PC-9 (cell line): ENCODE measurements around the gene IDH2. TPM values are rescaled to one million over a fixed set of nuclear protein-coding genes. Genes with fewer than 3 reads are reported as not detected.

Source experiments
- BruUV-seq: library from RNA; stranded (reverse); fragments of 400-500 nt; replicated peaks from 2 replicates; lab custom pipeline; 2021; lab: Mats Ljungman, UMichigan
- CTCF ChIA-PET: fragments of 300-600 bp; sonication (Branson Sonifier 250); formaldehyde crosslinking; loops from one replicate; lab custom pipeline; 2022; ENCODE audit warnings: antibody characterized with exemption; lab: Charles Lee
- POLR2A ChIA-PET: fragments of 300-600 bp; sonication (Branson Sonifier 250); formaldehyde crosslinking; loops from one replicate; lab custom pipeline; 2022; ENCODE audit warnings: antibody characterized with exemption; ENCODE audit not compliant: unreplicated experiment; lab: Charles Lee
- DNase-seq, 2 experiments: peaks; one replicate each; pipeline versions ENCODE4 v3.0.0 to v3.0.0-alpha.2; 2015 to 2022; ENCODE audit warnings: mixed read lengths in 1 of 2
- H2AFZ ChIP-seq: fragments of 200-600 bp; sonication (generic); 2 replicates; pipeline ENCODE4 v1.8.1; 2017; ENCODE audit warnings: antibody characterized with exemption
- H3F3A ChIP-seq: fragments of 200-600 bp; sonication (generic); 2 replicates; pipeline ENCODE4 v1.8.1; 2017; ENCODE audit warnings: antibody characterized with exemption, mild to moderate bottlenecking, low read depth; ENCODE audit not compliant: insufficient read depth
- H3K27ac ChIP-seq: fragments of 200-600 bp; sonication (generic); 2 replicates; pipeline ENCODE4 v1.6.1; 2016; ENCODE audit warnings: mixed run types
- H3K27me3 ChIP-seq: fragments of 200-600 bp; sonication (generic); 2 replicates; pipeline ENCODE4 v1.6.1; 2016; ENCODE audit warnings: low read depth, mixed run types; ENCODE audit not compliant: insufficient read depth
- H3K36me3 ChIP-seq: fragments of 200-600 bp; sonication (generic); 2 replicates; pipeline ENCODE4 v1.6.1; 2016; ENCODE audit warnings: low read depth, mixed run types
- H3K4me1 ChIP-seq: fragments of 200-600 bp; sonication (generic); replicated peaks from 2 replicates; pipeline ENCODE4 v1.6.1; 2016; ENCODE audit warnings: mixed run types; ENCODE audit not compliant: insufficient read depth
- H3K4me2 ChIP-seq: fragments of 200-600 bp; sonication (generic); 2 replicates; pipeline ENCODE4 v1.6.1; 2017; ENCODE audit warnings: mixed run types
- H3K4me3 ChIP-seq: fragments of 200-600 bp; sonication (generic); 2 replicates; pipeline ENCODE4 v1.6.1; 2016; ENCODE audit warnings: mixed run types
- H3K79me2 ChIP-seq: fragments of 200-600 bp; sonication (generic); 2 replicates; pipeline ENCODE4 v1.6.1; 2017; ENCODE audit warnings: low read depth, mixed run types
- H3K9me2 ChIP-seq: fragments of 200-600 bp; sonication (generic); 2 replicates; pipeline ENCODE4 v1.8.1; 2017; ENCODE audit warnings: mild to moderate bottlenecking; ENCODE audit not compliant: insufficient read depth
- H3K9me3 ChIP-seq: fragments of 200-600 bp; sonication (generic); 2 replicates; pipeline ENCODE4 v1.8.1; 2016; ENCODE audit warnings: low read depth; ENCODE audit not compliant: insufficient read depth
- H4K20me1 ChIP-seq: fragments of 200-600 bp; sonication (generic); 2 replicates; pipeline ENCODE4 v1.8.1; 2017; ENCODE audit not compliant: insufficient read depth
- CTCF ChIP-seq: fragments of 200-600 bp; sonication (generic); conservative IDR thresholded peaks from 2 replicates; pipeline ENCODE4 v1.6.1; 2017; ENCODE audit warnings: mixed run types, antibody characterized with exemption, mild to moderate bottlenecking, moderate library complexity
- EZH2 ChIP-seq: fragments of 200-600 bp; sonication (generic); IDR thresholded peaks from 2 replicates; pipeline ENCODE4 v1.8.0; 2017; ENCODE audit warnings: antibody characterized with exemption, low read depth
- intact Hi-C: fragments of 100-400 bp; cut with micrococcal nuclease; formaldehyde crosslinking; loops from one replicate; pipeline ENCODE4 v1.10.0; 2022; ENCODE audit not compliant: unreplicated experiment
- total RNA-seq: library from RNA; stranded (reverse); gene quantifications from 2 replicates; pipeline ENCODE4 v1.2.3, GENCODE V29; 2021

Gene IDH2
- total RNA-seq, 1 experiment from 2014 or later = 96.7 TPM

GRCh38 chr15:90049030-90049429 lies 53.2 kb downstream of the IDH2 start:
- Histone ChIP-seq H3K27ac (no peak overlapping the region), H4K20me1 (no peaks in the 10 kb centered on the region), H3K4me1 (peaks cover 22% of the 10 kb centered on the region), H3K36me3 (no peaks in the 10 kb centered on the region), H3K9me3 (no peaks in the 10 kb centered on the region), H3F3A (peaks cover 17% of the 10 kb centered on the region; the same call in 1 of the 2 replicates), H3K4me3 (no peak overlapping the region), H2AFZ (no peak overlapping the region), H3K9me2 (no peaks in the 10 kb centered on the region), H3K79me2 (peaks cover 13% of the 10 kb centered on the region; the same call in 1 of the 2 replicates), H3K27me3 (no peaks in the 10 kb centered on the region), H3K4me2 (no peak overlapping the region)
- no TSS peak for BruUV-seq
- DNase-seq = no peak
- ChIA-PET CTCF (no interaction called here), POLR2A (no interaction called here)
- intact Hi-C loops = no loop called here
- TF ChIP-seq CTCF (no peak), EZH2 (no peak)

GRCh38 chr15:90047956-90048575 lies 54.2 kb downstream of the IDH2 start:
- intact Hi-C loops = loop anchor here (2.0 kb wide), 1 partner anchor 27 kb away; no protein-coding TSS in a partner anchor
- Histone ChIP-seq H3K36me3 (no peaks in the 10 kb centered on the region), H4K20me1 (no peaks in the 10 kb centered on the region), H2AFZ (no peak overlapping the region), H3K79me2 (peaks cover 13% of the 10 kb centered on the region; the same call in 1 of the 2 replicates), H3K4me2 (0 out of 2 replicates have a peak overlapping the region, but pooled peaks have one; percentile 62), H3K27ac (no peak overlapping the region), H3K9me2 (no peaks in the 10 kb centered on the region), H3K4me3 (no peak overlapping the region), H3K27me3 (no peaks in the 10 kb centered on the region), H3K4me1 (peaks cover 22% of the 10 kb centered on the region), H3K9me3 (no peaks in the 10 kb centered on the region), H3F3A (peaks cover 17% of the 10 kb centered on the region; the same call in 1 of the 2 replicates)
- DNase-seq = no peak
- BruUV-seq = no TSS peak
- POLR2A ChIA-PET = no interaction called here
- CTCF ChIA-PET = interaction anchor here (0.7 kb wide), 1 partner anchor 617 kb away, joined by 3 read pairs; no protein-coding TSS in a partner anchor
- no peak for TF ChIP-seq CTCF
- TF ChIP-seq EZH2 = no peak

GRCh38 chr15:90046911-90047392 lies 55.3 kb downstream of the IDH2 start:
- Histone ChIP-seq H3K9me3 (no peaks in the 10 kb centered on the region), H3K4me1 (peaks cover 22% of the 10 kb centered on the region), H3K27ac (peak overlapping the region; percentile 51), H3F3A (peaks cover 17% of the 10 kb centered on the region; the same call in 1 of the 2 replicates), H3K4me3 (no peak overlapping the region), H3K9me2 (no peaks in the 10 kb centered on the region), H3K27me3 (no peaks in the 10 kb centered on the region), H2AFZ (no peak overlapping the region), H4K20me1 (no peaks in the 10 kb centered on the region), H3K4me2 (peak overlapping the region; percentile 62), H3K79me2 (peaks cover 19% of the 10 kb centered on the region; the same call in 1 of the 2 replicates), H3K36me3 (no peaks in the 10 kb centered on the region)
- BruUV-seq = no TSS peak
- DNase-seq = peak; percentile 73 to 90
- ChIA-PET POLR2A (interaction anchor here (0.6 kb wide), 1 partner anchor 134 kb away, joined by 10 read pairs; no protein-coding TSS in a partner anchor), CTCF (no interaction called here)
- intact Hi-C loops = loop anchor here (2.0 kb wide), 1 partner anchor 28 kb away; no protein-coding TSS in a partner anchor
- no peak for TF ChIP-seq EZH2
- no peak for TF ChIP-seq CTCF
